HEK293 (cell line): ENCODE data around the gene OBSL1.

Experiments used
- CTCF ChIA-PET: fragments of 350-600 bp; formaldehyde crosslinking; extraction: SDS; loops from one replicate; lab custom pipeline; 2021; ENCODE audit warnings: antibody characterized with exemption; lab: Yijun Ruan, JAX
- POLR2A ChIA-PET: fragments of 300-600 bp; formaldehyde crosslinking; extraction: SDS; loops from one replicate; lab custom pipeline; 2020; ENCODE audit warnings: antibody characterized with exemption, inconsistent platforms; lab: Yijun Ruan, JAX
- H3K27ac ChIP-seq: fragments of 200-500 bp; sonication (Bioruptor generic); 2 replicates; pipeline ENCODE4 v1.5.1; 2014; ENCODE audit warnings: low read depth, low read length, control low read depth, inconsistent platforms; ENCODE audit errors: extremely low read depth
- H3K36me3 ChIP-seq, 2 experiments: fragments of 200-500 bp in 1 of 2; sonication (Bioruptor generic) in 1 of 2; 1 replicate in 1 of 2; 2 replicates in 1 of 2; pipeline ENCODE4 v1.5.1; 2014 to 2017; ENCODE audit warnings: inconsistent platforms in 2 of 2, low read length in 2 of 2; ENCODE audit not compliant: control insufficient read depth in 2 of 2, insufficient read depth in 1 of 2
- H3K4me1 ChIP-seq: fragments of 200-500 bp; sonication (Bioruptor generic); 2 replicates; pipeline ENCODE4 v1.5.1; 2014; ENCODE audit warnings: mild to moderate bottlenecking, low read length, inconsistent platforms; ENCODE audit not compliant: control insufficient read depth, insufficient read depth
- H3K4me3 ChIP-seq: 2 replicates; pipeline ENCODE4 v1.5.1; 2011; ENCODE audit warnings: low read depth, mild to moderate bottlenecking, control low read depth, low read length, moderate library complexity
- H3K9me3 ChIP-seq: fragments of 200-500 bp; sonication (Bioruptor generic); 2 replicates; pipeline ENCODE4 v1.5.1; 2014; ENCODE audit warnings: low read depth, low read length, inconsistent platforms; ENCODE audit not compliant: control insufficient read depth, insufficient read depth
- GLIS1 ChIP-seq: fragments of 450-650 bp; formaldehyde crosslinking; IDR thresholded peaks from 2 replicates; pipeline ENCODE4 v1.5.1; 2016; ENCODE audit warnings: missing biosample characterization, missing genetic modification characterization
- KLF9 ChIP-seq: fragments of 450-650 bp; formaldehyde crosslinking; IDR thresholded peaks from 2 replicates; pipeline ENCODE4 v1.5.1; 2016; ENCODE audit warnings: missing biosample characterization, missing genetic modification characterization, low read depth
- PRDM2 ChIP-seq: fragments of 450-650 bp; formaldehyde crosslinking; IDR thresholded peaks from 2 replicates; pipeline ENCODE4 v1.5.1; 2016; ENCODE audit warnings: missing biosample characterization, missing genetic modification characterization, borderline replicate concordance
- ZNF112 ChIP-seq: fragments of 450-650 bp; formaldehyde crosslinking; IDR thresholded peaks from 2 replicates; pipeline ENCODE4 v1.5.0; 2017; ENCODE audit warnings: missing biosample characterization, missing genetic modification characterization
- ZNF157 ChIP-seq: fragments of 450-650 bp; formaldehyde crosslinking; IDR thresholded peaks from 2 replicates; pipeline ENCODE4 v1.5.1; 2016; ENCODE audit warnings: missing biosample characterization, missing genetic modification characterization
- ZNF324 ChIP-seq: fragments of 450-650 bp; formaldehyde crosslinking; IDR thresholded peaks from 2 replicates; pipeline ENCODE4 v1.5.1; 2016; ENCODE audit warnings: missing biosample characterization, missing genetic modification characterization
- ZNF366 ChIP-seq: fragments of 450-650 bp; formaldehyde crosslinking; conservative IDR thresholded peaks from 2 replicates; pipeline ENCODE4 v1.5.1; 2016; ENCODE audit warnings: missing biosample characterization, missing genetic modification characterization
- ZNF48 ChIP-seq: fragments of 450-650 bp; formaldehyde crosslinking; IDR thresholded peaks from 2 replicates; pipeline ENCODE4 v1.5.1; 2016; ENCODE audit warnings: missing biosample characterization, missing genetic modification characterization
- ZNF639 ChIP-seq: fragments of 450-650 bp; formaldehyde crosslinking; IDR thresholded peaks from 2 replicates; pipeline ENCODE4 v1.5.1; 2016; ENCODE audit warnings: missing biosample characterization, missing genetic modification characterization
- ZNF660 ChIP-seq: fragments of 450-650 bp; IDR thresholded peaks from 2 replicates; pipeline ENCODE4 v1.5.1; 2018; ENCODE audit warnings: missing biosample characterization, mild to moderate bottlenecking, missing genetic modification characterization
- TF ChIP-seq, protein P1 (sequence below): fragments of 450-650 bp; formaldehyde crosslinking; conservative IDR thresholded peaks from 2 replicates; pipeline ENCODE4 v1.5.1; 2016; ENCODE audit warnings: low read depth, missing biosample characterization, missing genetic modification characterization

OBSL1 gene

DNA sequence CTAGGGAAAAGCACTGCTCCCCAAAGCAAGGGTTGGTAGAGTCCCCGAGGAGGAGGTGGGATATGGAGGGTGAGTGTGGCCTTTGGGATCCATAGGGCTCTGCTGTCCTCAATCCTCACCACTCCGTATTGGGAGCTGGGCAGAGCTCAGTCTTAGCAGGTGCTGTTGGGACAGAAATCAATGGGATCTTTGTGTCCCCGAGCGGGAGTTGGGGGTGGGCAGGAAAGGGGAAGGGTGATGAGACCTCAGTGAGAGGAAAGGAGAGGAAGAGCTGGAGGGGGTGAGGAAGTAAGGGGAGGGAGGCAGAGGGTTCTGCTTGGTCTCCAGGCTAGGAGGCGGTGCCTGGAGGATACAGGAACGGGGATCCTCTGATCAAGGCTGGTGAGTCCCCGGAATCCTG is 54.5 kb downstream of the OBSL1 start:
- Histone ChIP-seq H3K27ac (no peak overlapping the region), H3K9me3 (no peaks in the 10 kb centered on the region), H3K4me1 (peaks cover 6% of the 10 kb centered on the region), H3K36me3 (no peaks in the 10 kb centered on the region), H3K4me3 (no peak overlapping the region)
- ChIA-PET CTCF (interaction anchor here (0.6 to 5.9 kb wide), 6 partner anchors 11 to 115 kb away, joined by 3 to 61 read pairs (median 4); a partner anchor contains a TSS), POLR2A (interaction anchor here (1.0 kb wide), 1 partner anchor 11 kb away, joined by 3 read pairs; no protein-coding TSS in a partner anchor)
- TF ChIP-seq, protein P1, sequence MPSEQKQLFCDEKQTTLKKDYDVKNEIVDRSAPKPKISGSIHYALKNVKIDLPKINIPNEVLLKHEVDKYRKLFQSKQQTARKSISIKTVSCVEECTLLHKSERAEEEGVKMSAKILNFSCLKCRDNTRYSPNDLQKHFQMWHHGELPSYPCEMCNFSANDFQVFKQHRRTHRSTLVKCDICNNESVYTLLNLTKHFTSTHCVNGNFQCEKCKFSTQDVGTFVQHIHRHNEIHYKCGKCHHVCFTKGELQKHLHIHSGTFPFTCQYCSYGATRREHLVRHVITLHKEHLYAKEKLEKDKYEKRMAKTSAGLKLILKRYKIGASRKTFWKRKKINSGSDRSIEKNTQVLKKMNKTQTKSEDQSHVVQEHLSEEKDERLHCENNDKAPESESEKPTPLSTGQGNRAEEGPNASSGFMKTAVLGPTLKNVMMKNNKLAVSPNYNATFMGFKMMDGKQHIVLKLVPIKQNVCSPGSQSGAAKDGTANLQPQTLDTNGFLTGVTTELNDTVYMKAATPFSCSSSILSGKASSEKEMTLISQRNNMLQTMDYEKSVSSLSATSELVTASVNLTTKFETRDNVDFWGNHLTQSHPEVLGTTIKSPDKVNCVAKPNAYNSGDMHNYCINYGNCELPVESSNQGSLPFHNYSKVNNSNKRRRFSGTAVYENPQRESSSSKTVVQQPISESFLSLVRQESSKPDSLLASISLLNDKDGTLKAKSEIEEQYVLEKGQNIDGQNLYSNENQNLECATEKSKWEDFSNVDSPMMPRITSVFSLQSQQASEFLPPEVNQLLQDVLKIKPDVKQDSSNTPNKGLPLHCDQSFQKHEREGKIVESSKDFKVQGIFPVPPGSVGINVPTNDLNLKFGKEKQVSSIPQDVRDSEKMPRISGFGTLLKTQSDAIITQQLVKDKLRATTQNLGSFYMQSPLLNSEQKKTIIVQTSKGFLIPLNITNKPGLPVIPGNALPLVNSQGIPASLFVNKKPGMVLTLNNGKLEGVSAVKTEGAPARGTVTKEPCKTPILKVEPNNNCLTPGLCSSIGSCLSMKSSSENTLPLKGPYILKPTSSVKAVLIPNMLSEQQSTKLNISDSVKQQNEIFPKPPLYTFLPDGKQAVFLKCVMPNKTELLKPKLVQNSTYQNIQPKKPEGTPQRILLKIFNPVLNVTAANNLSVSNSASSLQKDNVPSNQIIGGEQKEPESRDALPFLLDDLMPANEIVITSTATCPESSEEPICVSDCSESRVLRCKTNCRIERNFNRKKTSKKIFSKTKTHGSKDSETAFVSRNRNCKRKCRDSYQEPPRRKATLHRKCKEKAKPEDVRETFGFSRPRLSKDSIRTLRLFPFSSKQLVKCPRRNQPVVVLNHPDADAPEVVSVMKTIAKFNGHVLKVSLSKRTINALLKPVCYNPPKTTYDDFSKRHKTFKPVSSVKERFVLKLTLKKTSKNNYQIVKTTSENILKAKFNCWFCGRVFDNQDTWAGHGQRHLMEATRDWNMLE (tag by site-specific recombination): no peak
- TF ChIP-seq ZNF157 (tag by site-specific recombination) (no peak), GLIS1 (tag by site-specific recombination) (no peak), ZNF639 (tag by site-specific recombination) (no peak), ZNF48 (tag by site-specific recombination) (no peak)

- TF ChIP-seq PRDM2 (tag by site-specific recombination) (no peak), ZNF112 (no peak), ZNF324 (tag by site-specific recombination) (no peak), ZNF366 (tag by site-specific recombination) (0 out of 2 replicates have a peak, but pooled peaks have one; percentile 15), ZNF660 (tag by site-specific recombination) (no peak), KLF9 (tag by site-specific recombination) (peak; percentile 45; the same call in 1 of the 2 replicates)
- CTCF ChIA-PET: interaction anchor here (0.6 to 9.5 kb wide), 4 partner anchors 14 to 114 kb away, joined by 3 to 150 read pairs (median 4); partner anchors contain the start of gene GMPPA
- H3K27ac ChIP-seq: no peak overlapping the region
- POLR2A ChIA-PET: interaction anchor here (1.0 to 2.4 kb wide), 2 partner anchors 11 to 18 kb away, joined by 3 to 8 read pairs; partner anchors contain the start of gene GMPPA
- H3K9me3 ChIP-seq: no peaks in the 10 kb centered on the region
- H3K4me1 ChIP-seq: no peaks in the 10 kb centered on the region
- no peaks in the 10 kb centered on the region for H3K36me3 ChIP-seq
- H3K4me3 ChIP-seq: no peak overlapping the region
Observed at GRCh38 chr2:219515874-219516629, 55.3 kb downstream of the OBSL1 start.
